Right cardiac atrium (tissue), 5 donors: Measurements from ENCODE around the gene KLHL35. TPM values are rescaled to one million over a fixed set of nuclear protein-coding genes. Genes with fewer than 3 reads are reported as not detected.
A peak's percentile ranks its signal among the peaks of the same experiment; 100 is the strongest.

Source experiments
- ATAC-seq, 2 donors: fragments of 200-7000 bp; cut with Tn5 transposase; one replicate each; pipeline versions ENCODE4 v1.8.0 to v1.9.1; 2020; ENCODE audit warnings: moderate library complexity in 2 of 2, mild to moderate bottlenecking in 1 of 2
- DNase-seq, 3 donors: peaks; one replicate each; pipeline ENCODE4 v3.0.0-alpha.2; 2020
- H3K27ac ChIP-seq: one replicate; pipeline ENCODE4 v1.5.1; 2013; ENCODE audit warnings: mild to moderate bottlenecking, low read length, control low read depth, moderate library complexity
- H3K27me3 ChIP-seq: one replicate; pipeline ENCODE4 v1.6.1; 2013; ENCODE audit not compliant: control insufficient read depth, insufficient read depth
- H3K4me1 ChIP-seq: one replicate; pipeline ENCODE4 v1.6.1; 2013; ENCODE audit warnings: low read length; ENCODE audit not compliant: control insufficient read depth, insufficient read depth
- H3K4me3 ChIP-seq: one replicate; pipeline ENCODE4 v1.5.1; 2013; ENCODE audit warnings: low read length, control low read depth
- H3K9me3 ChIP-seq: one replicate; pipeline ENCODE4 v1.6.1; 2013; ENCODE audit warnings: low read length; ENCODE audit not compliant: control insufficient read depth
- WGBS: extraction: QIAGEN DNeasy Blood & Tissue Kit; methylation state at CpG from one replicate; pipeline ENCODE4 v1.1.7; 2013; 5-methylcytosine and 5-hydroxymethylcytosine counted together
- intact Hi-C, 4 donors: fragments of 100-400 bp; cut with DNase I; formaldehyde crosslinking; loops; one replicate each; pipeline versions ENCODE4 v1.11.0 to v1.14.0; 2022 to 2023
- polyA plus RNA-seq: library from polyadenylated mRNA; stranded (reverse); fragments of 200-250 nt; gene quantifications from one replicate; pipeline ENCODE4 v1.2.3, GENCODE V29; 2013
- total RNA-seq, 4 donors: library from RNA; stranded (reverse); fragmentation: NEBNext Ultra II Directional; extraction: Animal tissue kit (Norgen Biotek cat#: 25700); gene quantifications; one replicate each; pipeline ENCODE4 v1.2.1, GENCODE V29; 2021
- donor health status: healthy with polysubstance abuse.
- donor health status: DM: no; HTN: yes; CAD: no.
- donor health status: DM: no; HTN: no; CAD: no.
- donor health status: DM: no; HTN: yes; CAD: no; lungs with severe emphysema.
- donor health status: DM: yes; HTN: yes; CAD: no.

KLHL35 gene
- total and polyA plus RNA-seq, 5 donors = 0.46 to 1.5 (median 0.66) TPM

DNA sequence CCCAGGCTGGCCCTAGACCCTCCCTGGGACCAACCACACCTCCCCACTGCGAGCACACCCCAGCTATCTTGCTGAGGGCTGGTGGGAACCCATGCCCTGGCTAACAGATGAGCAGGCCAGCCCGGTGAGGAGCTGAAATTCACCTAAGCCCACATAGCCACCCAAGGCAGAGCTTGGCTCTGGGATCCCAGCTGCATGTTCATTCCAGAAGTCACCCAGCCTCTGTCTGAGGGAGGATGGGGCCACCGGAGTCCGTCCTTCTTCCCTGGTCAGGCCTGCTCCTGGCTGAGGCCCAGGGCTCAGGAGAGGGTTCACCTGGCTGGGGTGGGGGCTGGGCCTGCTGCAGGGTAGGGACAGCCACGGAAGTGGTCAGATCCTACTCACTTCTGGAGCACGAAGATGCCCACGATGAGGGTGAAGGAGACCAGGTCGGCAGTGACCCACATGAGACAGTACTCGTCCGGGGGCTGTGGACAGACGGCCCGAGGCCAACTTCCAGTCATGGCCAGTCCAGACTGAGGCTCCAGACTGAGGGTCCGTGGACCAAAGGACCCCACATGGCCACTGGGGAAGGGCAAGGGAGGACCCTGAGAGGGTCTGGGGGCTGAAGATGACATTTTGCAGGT is 6.6 kb upstream of the KLHL35 start:
- Histone ChIP-seq H3K4me3 (no peak overlapping the region), H3K9me3 (no peaks in the 10 kb centered on the region), H3K27me3 (no peaks in the 10 kb centered on the region), H3K27ac (no peak overlapping the region), H3K4me1 (no peaks in the 10 kb centered on the region)
- no peak for ATAC-seq
- WGBS = 85% methylated on average over 13 of the region's 13 CpGs
- peak in 1 of 3 donors; percentile 20 for DNase-seq
- intact Hi-C loops = no loop called here

GRCh38 chr11:75439026-75439425 is 6.0 kb upstream of the KLHL35 start:
- no peaks in the 10 kb centered on the region for H3K9me3 ChIP-seq
- DNase-seq (no peak), ATAC-seq (no peak)
- intact Hi-C loops = no loop called here
- 75% methylated on average over 14 of the region's 14 CpGs for WGBS
- H3K4me3 ChIP-seq = no peak overlapping the region
- no peak overlapping the region for H3K27ac ChIP-seq
- no peaks in the 10 kb centered on the region for H3K27me3 ChIP-seq
- no peaks in the 10 kb centered on the region for H3K4me1 ChIP-seq

- Histone ChIP-seq H3K4me1 (no peaks in the 10 kb centered on the region), H3K27me3 (no peaks in the 10 kb centered on the region), H3K4me3 (no peak overlapping the region), H3K27ac (no peak overlapping the region), H3K9me3 (no peaks in the 10 kb centered on the region)
- 90% methylated on average over 13 of the region's 13 CpGs for WGBS
- intact Hi-C loops = no loop called here
- ATAC-seq = no peak
- no peak for DNase-seq
These were observed 5.1 kb upstream of the KLHL35 start for GRCh38 chr11:75437966-75438659.

DNA sequence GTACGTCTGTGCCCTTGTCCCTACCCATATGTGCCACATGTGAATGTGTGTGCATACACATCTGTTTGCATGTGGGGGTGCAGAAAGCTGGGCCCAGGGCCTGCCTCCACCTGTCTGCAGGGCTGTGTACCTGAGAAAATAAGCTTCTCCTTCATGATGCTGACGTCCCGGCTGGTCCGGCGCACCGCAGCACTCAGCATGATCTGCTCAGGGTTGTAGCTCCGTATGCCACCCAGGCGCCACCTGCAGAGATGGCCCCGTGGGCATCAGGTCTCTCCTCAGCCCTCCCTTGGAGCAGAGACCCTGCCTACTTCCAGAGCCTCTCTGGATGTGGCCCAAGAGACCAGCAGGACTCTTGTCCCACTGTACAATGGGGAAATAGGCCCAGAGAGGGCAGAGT is 3.8 kb upstream of the KLHL35 start:
- WGBS = 93% methylated on average over 9 of the region's 9 CpGs
- H3K4me3 ChIP-seq = no peak overlapping the region

DNA sequence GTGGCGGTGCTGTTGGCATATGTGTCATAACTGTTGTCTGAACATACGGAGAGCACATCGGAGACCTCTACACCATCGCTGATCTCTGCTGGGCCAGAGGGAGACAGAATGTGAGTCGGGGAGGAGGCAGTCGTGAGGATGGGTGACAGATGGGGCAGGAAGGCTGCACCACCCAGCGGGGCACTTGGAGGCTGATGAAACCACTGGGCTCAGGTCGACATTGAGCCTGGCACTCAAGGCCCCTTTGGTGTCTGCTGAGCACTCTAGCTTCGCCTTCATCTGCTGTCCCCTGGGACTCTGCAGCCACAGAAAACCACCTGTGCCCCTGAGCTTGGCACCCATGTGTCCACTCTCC is 2.5 kb upstream of the KLHL35 start:
- 95% methylated on average over 9 of the region's 9 CpGs for WGBS
- H3K9me3 ChIP-seq = no peaks in the 10 kb centered on the region
- no peak overlapping the region for H3K27ac ChIP-seq
- ATAC-seq = no peak
- no peaks in the 10 kb centered on the region for H3K4me1 ChIP-seq
- no peak for DNase-seq
- H3K27me3 ChIP-seq = no peaks in the 10 kb centered on the region
- intact Hi-C loops = no loop called here
- no peak overlapping the region for H3K4me3 ChIP-seq

More for the DNA sequence above, 3.8 kb upstream of the KLHL35 start:
- Histone ChIP-seq H3K27me3 (no peaks in the 10 kb centered on the region), H3K9me3 (no peaks in the 10 kb centered on the region), H3K27ac (no peak overlapping the region), H3K4me1 (no peaks in the 10 kb centered on the region)
- DNase-seq = no peak
- intact Hi-C loops = no loop called here
- ATAC-seq = no peak

GRCh38 chr11:75434886-75435570 is 2.0 kb upstream of the KLHL35 start:
- intact Hi-C loops = no loop called here
- Histone ChIP-seq H3K4me1 (no peaks in the 10 kb centered on the region), H3K9me3 (no peaks in the 10 kb centered on the region), H3K27me3 (no peaks in the 10 kb centered on the region), H3K4me3 (no peak overlapping the region), H3K27ac (no peak overlapping the region)
- no peak for ATAC-seq
- WGBS = 91% methylated on average over 12 of the region's 12 CpGs
- no peak for DNase-seq

DNA sequence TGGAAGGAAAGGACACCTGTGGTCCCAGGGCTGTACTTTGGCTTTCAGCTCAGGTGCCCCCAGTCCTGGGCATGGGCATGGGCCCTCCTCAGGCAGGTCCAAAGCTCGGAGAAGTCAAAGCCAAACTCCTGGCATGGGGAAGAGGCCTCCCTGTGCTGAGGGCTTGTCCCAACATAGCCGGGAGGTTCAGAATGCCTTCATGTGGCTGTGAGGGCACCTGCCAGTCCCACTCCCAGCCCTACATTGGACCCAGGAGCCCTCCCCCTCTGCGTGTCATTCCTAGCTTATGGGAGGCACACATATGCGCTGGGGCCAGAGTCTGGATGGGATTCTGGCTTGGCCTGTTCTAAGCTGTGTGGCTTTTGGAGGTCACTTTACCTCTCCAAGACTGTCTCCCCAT is 1.0 kb upstream of the KLHL35 start:
- intact Hi-C loops = no loop called here
- 92% methylated on average over 4 of the region's 4 CpGs for WGBS
- no peaks in the 10 kb centered on the region for H3K27me3 ChIP-seq
- H3K27ac ChIP-seq = no peak overlapping the region
- H3K9me3 ChIP-seq = no peaks in the 10 kb centered on the region
- H3K4me1 ChIP-seq = peaks cover 4% of the 10 kb centered on the region
- no peak overlapping the region for H3K4me3 ChIP-seq
- DNase-seq = no peak
- ATAC-seq = no peak

DNA sequence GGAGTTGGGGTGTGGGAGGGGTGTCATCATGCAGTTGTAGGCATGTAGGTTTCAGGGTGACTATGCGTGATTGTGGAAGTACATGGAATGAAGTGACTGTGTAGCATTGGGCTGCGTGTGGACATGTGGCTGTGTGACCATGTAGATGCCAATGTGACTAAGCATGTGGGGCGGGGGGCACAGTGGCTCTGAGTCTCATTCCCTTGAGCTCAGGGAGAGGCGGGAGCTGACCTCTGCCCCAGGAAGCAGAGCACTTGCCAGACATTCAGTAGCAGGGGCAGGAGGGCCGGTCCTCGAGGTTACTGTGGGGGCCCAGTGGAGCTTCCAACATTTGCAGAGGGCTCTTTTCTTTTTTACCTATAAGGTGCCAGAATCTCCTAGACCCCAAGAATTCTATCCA is 440 bp upstream of the KLHL35 start:
- ATAC-seq (no peak), DNase-seq (no peak)
- no peak overlapping the region for H3K27ac ChIP-seq
- H3K27me3 ChIP-seq = no peaks in the 10 kb centered on the region
- no peaks in the 10 kb centered on the region for H3K9me3 ChIP-seq
- intact Hi-C loops = no loop called here
- peaks cover 4% of the 10 kb centered on the region for H3K4me1 ChIP-seq
- no peak overlapping the region for H3K4me3 ChIP-seq
- 70% methylated on average over 6 of the region's 6 CpGs for WGBS

- WGBS = 59% methylated on average over 16 of the region's 16 CpGs
- Histone ChIP-seq H3K4me3 (no peak overlapping the region), H3K9me3 (no peaks in the 10 kb centered on the region), H3K27me3 (no peaks in the 10 kb centered on the region), H3K4me1 (peaks cover 7% of the 10 kb centered on the region), H3K27ac (no peak overlapping the region)
- ATAC-seq (no peak), DNase-seq (no peak)
- intact Hi-C loops = no loop called here
These were observed 1.2 kb downstream of the KLHL35 start for GRCh38 chr11:75431533-75432525.

GRCh38 chr11:75430714-75431532 is 2.1 kb downstream of the KLHL35 start:
- intact Hi-C loops = no loop called here
- Histone ChIP-seq H3K9me3 (no peaks in the 10 kb centered on the region), H3K27me3 (no peaks in the 10 kb centered on the region), H3K4me3 (peak overlapping the region; percentile 26), H3K4me1 (peaks cover 7% of the 10 kb centered on the region), H3K27ac (no peak overlapping the region)
- DNase-seq (no peak), ATAC-seq (no peak)
- WGBS = 32% methylated on average over 32 of the region's 32 CpGs
